ENCODE measurements around the gene MYLK4.

Gene MYLK4

DNA sequence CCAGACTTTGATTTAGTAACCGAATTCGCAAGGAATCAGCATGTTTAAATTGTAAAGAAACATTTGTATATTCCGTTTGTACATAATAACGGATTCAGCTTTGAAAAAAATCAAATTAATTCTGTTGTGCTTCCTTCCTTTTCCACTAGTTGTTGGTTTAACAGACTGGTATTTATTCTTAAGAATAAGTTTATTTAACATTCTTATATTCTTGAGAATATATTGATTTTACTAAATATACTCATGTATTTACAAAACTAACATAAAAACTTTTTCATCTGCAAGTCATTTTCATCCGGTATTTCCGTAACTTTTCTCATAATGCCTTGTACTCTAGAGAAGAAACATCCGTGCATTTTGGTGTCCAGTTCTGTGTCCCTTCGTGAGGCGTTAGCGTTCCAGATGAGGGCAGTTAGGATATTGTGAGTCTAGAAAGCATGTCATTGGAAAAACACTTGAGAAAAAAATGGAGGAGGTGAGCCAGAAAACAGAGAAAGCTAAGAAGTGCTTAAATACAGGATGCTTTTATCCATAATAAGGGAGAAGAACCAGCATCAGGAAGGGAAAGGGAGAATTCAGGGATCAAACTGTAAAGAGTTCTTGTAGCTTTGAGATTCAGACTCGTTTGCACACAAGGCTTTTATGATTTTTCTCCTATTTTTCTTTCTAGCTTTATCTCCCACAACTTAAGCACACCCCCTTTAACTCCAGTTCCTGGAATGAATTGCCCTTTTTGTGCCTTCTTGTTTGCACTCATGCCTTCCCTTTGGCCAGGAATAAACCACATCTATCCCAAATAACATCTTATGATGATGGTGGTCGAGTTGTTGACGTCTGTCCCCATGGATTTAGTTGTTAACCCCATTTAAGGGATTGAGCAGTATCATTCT, 16.3 kb upstream of the MYLK4 start:
- TF ChIP-seq, protein P1, sequence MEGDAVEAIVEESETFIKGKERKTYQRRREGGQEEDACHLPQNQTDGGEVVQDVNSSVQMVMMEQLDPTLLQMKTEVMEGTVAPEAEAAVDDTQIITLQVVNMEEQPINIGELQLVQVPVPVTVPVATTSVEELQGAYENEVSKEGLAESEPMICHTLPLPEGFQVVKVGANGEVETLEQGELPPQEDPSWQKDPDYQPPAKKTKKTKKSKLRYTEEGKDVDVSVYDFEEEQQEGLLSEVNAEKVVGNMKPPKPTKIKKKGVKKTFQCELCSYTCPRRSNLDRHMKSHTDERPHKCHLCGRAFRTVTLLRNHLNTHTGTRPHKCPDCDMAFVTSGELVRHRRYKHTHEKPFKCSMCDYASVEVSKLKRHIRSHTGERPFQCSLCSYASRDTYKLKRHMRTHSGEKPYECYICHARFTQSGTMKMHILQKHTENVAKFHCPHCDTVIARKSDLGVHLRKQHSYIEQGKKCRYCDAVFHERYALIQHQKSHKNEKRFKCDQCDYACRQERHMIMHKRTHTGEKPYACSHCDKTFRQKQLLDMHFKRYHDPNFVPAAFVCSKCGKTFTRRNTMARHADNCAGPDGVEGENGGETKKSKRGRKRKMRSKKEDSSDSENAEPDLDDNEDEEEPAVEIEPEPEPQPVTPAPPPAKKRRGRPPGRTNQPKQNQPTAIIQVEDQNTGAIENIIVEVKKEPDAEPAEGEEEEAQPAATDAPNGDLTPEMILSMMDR (IDR thresholded peaks at IDR 0.05) = no peak

DNA sequence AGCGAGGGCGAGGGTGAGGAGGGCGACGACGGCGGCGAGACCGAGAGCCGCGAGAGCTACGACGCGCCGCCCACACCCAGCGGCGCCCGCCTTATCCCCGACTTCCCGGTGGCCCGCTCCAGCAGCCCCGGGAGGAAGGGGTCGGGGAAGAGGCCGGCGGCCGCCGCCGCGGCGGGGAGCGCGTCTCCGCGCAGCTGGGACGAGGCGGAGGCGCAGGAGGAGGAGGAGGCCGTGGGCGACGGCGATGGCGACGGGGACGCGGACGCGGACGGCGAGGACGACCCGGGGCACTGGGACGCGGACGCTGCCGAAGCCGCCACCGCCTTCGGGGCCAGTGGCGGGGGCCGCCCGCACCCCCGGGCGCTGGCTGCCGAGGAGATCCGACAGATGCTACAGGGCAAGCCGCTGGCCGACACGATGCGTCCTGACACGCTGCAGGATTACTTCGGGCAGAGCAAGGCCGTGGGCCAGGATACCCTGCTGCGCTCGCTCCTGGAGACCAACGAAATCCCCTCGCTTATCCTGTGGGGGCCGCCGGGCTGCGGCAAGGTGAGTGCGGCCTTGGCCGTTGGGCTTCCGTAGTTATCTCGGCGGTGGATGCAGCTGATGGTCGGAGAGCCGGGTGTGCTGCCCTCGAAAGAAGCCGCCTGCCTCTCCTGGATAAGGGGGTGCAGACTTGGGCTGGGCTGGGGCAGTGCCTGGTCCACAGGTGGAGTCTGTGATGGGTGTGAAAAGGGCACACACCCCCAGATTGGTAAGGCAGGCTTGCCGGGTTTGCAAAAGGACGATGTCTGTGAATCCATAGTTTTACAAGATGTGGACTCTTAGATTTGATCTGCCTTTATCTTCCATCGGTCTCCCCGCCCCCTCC, 15.4 kb upstream of the MYLK4 start:
- TF ChIP-seq, protein P1 (IDR thresholded peaks at IDR 0.05) = no peak

DNA sequence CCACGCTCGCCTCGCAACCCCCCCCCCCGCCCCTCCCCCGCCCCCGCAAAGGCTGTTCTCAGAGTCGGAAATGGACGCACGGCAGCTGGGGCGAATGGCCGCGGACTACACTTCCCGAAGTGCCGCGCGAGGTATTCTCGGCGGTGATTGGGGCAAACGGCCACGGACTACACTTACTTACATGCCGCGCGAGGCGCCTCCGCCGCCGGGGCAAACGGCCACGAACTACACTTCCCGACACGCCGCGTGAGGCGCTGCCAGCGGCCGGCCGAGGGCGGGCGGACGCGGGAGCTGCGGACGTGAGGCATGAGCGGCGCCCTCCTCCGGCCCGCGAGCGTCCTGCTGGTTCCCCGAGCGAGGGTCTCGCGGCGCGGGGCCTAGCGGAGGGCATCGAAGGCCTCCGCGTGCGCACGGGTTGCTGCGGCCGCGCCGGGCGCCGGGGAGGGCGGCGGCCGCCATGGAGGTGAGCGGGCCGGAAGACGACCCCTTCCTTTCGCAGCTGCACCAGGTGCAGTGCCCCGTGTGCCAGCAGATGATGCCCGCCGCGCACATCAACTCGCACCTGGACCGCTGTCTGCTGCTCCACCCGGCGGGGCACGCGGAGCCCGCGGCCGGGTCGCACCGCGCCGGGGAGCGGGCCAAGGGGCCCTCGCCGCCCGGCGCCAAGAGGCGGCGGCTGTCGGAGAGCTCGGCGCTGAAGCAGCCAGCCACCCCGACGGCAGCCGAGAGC, 14.6 kb upstream of the MYLK4 start, which contains the start of gene WRNIP1:
WRNIP1 (plus strand) TSS at position 228 of the 730 bp plus-strand sequence; CDS start at position 458, 230 bp downstream.
- TF ChIP-seq, protein P1 (IDR thresholded peaks at IDR 0.05) = peak; percentile 68

DNA sequence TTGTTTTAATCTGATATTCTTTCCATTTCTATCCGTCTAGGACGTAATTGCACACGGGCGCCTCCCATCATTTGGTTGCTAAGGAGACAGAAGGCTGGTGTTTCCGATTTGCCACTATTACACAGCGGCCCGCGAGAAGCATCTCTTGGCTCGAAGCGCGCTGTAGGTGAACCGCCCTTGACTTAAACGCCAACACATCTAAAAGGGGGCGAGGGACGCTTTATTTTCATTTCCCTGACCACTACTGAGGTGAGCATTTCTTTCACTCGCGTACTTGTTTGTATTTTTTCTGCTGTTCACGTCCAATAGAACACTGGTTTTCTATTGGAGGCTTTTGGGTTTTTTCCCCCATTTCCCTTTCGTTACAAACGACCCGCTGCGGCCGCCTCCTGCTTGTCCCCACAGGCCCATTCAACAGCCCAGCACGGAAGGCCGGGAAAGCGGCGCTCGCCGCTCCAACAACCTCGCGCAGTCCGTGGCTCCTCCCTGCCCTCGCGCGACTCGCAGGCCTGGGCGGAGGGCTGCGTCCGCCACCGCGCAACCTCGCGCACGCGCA, 14.0 kb upstream of the MYLK4 start:
- TF ChIP-seq, protein P1 (IDR thresholded peaks at IDR 0.05) = no peak

DNA sequence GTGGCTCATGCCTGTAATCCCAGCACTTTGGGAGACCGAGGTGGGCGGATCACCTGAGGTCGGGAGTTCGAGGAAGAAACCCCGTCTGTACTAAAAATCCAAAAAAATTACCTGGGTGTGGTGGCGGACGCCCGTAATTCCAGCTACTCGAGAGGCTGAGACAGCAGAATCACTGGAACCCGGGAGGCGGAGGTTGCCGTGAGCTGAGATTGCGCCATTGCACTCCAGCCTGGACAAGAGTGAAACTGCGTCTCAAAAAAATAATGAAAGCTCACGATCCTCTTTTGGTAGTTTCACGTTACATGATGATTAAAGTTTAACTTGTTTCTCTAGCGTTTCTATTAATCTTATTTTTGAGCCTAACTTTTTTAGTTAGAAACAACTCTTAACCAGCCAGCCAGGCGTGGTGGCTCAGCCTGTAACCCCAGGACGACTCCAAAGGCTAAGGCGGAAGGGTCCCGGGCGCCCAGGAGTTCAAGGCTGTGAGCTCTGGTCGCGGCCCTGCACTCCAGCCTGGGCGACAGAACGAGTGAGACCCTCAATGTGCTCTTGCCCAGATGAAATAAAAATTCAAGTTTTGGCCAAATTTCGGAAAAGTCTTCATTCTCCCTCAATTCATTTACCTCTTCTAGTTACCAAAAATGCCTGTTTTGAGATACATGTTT, 13.3 kb upstream of the MYLK4 start:
- TF ChIP-seq, protein P1 (IDR thresholded peaks at IDR 0.05) = no peak

DNA sequence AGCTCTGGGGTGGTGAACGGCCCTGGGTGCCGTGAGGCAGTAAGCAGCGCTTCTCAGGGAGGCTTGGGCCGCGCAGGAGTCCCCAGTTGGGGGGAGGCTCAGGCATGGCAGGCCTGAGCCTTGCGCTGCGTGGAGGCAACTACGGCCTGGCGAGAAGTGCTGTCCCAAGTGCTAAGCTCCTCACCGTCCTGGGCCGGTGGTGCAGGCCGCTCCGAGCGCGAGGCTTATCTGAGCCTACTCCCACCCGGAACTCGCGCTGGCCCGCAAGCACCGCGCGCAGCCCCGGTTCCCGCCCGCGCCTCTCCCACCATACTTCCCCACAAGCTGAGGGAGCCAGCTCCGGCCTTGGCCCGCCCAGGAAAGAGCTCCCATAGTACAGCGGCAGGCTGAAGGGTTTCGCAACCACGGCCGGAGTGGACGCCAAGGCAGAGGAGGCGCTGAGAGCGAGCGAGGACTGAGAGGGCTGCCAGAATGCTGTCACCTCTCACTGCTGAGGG, 12.7 kb upstream of the MYLK4 start:
- TF ChIP-seq, protein P1 (IDR thresholded peaks at IDR 0.05) = no peak

Measured in LNCAP (cell line).